DMS153 treated with DMSO at 0.1 percent for 48 hours (cell line): ENCODE results near the gene TMUB1.

ENCODE experiments used
- DNase-seq: peaks from one replicate; lab custom pipeline; 2025; ENCODE audit not compliant: unreplicated experiment; lab: John Stamatoyannopoulos, UW

Gene TMUB1

DNA sequence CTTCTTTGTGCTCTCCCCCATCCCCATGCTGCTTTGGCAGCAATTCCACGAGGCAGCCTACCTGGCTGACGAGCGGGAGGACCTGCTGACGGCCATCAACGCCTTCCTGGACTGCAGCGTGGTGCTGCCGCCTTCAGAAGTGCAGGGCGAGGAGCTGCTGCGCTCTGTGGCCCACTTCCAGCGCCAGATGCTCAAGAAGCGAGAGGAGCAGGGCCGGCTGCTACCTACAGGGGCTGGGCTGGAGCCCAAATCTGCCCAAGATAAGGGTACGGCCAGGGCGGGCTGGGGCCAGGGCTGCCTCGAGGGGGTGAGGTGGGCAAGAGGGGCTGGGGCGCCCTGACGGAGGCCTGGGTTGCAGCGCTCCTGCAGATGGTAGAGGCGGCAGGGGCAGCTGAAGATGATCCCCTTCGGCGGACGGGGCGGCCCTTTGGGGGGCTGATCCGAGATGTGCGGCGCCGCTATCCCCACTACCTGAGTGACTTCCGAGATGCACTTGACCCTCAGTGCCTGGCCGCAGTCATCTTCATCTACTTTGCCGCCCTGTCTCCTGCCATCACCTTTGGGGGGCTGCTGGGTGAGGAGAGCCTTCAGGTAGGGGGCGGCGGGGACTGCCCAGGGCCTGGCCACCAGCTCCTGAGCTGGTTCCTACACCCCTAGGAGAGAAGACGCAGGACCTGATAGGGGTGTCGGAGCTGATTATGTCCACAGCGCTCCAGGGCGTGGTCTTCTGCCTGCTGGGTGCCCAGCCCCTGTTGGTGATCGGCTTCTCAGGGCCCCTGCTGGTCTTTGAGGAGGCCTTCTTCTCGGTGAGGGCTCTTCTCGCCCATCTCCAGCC, 12.0 kb downstream of the TMUB1 start:
- DNase-seq: no peak

DNA sequence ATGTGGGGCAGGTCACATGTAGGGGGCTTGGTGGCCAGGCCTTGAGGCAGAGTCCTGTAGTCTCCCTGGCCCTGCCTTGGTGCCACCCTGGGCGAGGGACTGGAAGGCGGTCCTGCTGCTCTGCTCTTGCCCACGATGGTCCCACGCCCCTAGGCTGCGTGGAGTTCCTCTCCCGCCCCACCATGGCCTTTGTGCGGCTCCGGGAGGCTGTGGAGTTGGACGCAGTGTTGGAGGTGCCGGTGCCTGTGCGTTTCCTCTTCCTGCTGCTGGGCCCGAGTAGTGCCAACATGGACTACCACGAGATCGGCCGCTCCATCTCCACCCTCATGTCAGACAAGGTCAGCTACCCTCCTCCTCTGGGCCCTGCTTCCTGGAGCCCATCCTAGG, 12.7 kb downstream of the TMUB1 start:
- DNase-seq: no peak

GRCh38 chr7:151069841-151070573, 13.3 kb downstream of the TMUB1 start:
- no peak for DNase-seq

DNA sequence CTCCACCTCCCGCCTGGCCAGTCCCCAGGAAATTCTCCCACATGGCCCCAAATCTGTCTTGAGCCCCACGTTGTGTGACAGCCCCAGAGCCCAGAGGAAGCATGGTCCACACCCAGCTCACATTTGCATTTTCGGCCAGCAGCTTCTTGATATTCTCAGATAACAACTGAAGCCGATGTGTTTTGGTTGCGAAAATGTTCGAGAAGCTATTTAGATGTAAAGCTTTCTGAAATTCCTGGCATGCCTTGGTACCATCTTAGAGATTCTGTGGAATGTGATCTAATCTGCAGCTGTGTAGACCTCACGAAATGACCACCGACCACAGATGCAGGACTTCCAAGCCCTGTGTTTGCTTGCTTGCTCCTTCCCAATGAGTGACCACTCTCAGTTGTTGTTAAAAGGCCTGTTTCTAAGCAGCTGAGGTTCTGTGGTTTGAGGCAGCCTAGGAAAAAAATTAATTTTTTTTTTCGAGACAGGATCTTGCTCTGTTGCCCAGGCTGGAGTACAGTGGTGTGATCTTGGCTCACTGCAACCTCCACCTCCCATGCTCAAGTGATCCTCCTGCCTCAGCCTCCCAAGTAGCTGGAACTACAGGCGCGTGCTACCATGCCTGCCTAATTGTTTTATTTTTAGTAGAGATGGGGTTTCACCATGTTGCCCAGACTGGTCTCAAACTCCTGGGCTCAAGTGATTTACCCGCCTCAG, 15.1 kb downstream of the TMUB1 start:
- no peak for DNase-seq

DNA sequence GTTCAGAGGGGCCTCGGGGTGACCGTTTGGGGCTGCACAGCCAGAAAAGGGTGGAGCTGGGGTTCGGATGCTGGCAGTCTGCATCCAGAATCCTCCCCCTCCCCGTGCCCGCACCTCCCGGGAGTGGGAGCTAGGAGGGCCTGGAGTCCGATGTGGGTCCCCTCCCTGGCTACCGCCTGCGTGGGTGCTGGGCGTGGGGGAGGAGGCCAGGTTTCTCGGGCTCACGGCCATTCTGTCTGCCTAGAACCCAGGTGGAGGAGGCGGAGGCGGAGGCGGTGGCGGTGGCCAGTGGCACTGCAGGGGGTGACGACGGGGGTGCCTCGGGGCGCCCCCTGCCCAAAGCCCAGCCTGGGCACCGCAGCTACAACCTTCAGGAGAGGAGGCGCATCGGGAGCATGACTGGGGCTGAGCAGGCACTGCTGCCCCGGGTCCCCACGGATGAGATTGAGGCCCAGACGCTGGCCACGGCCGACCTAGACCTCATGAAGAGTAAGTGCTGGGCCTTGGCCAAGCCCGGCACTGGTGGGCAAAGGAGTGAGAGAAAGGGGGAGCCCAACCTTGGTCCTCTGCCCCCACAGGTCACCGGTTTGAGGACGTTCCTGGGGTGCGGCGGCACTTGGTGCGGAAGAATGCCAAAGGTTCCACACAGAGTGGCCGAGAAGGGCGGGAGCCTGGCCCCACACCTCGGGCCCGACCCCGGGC, 16.9 kb downstream of the TMUB1 start:
- DNase-seq: no peak

DNA sequence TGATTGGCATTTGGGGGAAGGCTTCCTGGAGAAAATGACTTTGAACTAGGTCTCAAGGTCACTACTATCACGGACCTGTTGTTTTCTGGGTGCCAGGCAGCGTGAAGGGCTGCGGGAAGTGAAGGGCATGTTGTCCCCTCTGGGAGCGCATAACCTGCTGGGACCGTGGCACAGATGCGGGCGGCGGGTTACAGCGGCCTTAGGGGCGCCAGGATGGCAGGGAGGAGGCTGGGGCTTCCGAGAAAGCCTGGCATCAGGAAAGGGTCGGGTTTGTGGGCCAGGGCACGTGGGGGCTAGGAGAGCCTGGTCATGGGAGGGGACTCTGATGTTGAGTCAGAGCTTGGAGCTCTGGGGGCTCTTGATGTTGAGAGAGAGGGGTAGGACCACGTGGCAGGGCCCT, 17.8 kb downstream of the TMUB1 start:
- no peak for DNase-seq

GRCh38 chr7:151064993-151065392, 18.3 kb downstream of the TMUB1 start:
- DNase-seq: no peak

DNA sequence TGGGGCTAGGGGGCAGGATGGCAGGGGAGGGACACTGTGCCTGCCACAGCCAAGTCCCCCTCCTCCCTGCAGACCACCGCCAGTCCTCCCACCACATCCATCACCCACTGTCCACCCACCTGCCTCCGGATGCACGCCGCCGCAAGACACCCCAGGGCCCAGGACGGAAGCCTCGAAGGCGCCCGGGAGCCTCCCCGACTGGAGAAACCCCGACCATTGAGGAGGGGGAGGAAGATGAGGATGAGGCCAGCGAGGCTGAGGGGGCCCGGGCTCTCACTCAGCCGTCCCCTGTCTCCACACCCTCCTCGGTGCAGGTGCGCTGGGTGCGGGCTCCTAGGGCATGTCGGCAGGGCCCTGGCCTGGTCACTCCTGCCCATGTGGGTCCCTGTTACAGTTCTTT, 18.8 kb downstream of the TMUB1 start:
- DNase-seq: no peak

GRCh38 chr7:151063212-151063561, 20.1 kb downstream of the TMUB1 start:
- no peak for DNase-seq

DNA sequence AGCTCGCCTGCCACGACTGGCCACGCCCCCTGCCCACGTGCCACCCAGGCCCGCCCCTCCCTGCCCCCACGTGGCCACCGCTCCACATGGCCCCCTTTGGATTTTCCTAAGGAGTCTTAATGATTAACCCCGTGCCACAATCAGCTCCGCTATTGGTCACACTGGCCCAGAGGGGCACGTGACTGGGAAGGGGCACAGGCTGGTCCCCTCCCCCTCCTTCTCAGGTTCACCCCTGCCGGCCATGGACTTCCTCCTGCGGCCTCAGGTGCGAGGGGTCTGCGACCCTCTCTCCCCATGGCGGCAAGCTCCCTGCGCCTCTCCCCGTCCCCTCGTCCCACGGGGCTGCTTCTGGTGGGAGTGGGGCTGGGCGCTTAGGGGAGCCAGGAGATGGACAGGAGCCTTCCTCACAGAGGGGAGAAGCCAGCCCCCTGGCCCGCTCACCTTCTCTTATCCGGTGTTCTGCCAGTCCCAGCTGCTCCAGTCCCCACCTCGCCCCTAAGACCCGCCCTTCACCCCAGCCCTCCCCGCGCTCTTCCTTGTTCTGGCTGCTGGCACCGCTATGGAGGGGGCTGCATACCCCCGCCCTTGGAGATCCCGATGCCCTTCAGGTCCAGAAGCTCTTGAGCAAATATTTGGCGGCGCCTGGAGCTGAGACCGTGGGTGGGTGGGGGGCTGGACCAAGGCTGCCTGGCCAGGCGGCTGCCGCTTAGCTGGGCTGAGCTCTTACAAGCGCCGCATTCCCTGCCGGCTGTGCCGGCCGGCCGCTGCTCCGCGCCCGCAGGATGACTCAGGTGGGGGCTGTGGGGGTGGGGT, 20.7 kb downstream of the TMUB1 start:
- no peak for DNase-seq

DNA sequence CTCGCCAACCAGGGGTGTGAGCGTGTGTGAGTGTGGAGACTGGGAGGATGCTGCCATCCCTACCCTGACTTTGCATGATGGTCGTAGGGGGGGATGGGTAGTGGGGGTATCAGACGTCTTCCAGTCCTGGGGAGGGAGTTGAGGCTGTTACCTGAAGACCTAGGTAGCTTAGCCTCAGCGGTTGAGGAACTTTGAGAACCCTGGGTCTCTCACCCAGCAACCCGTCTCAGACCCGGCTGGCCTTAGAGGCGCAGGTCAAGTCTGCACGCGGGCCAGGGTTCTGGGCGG, 21.2 kb downstream of the TMUB1 start:
- no peak for DNase-seq

DNA sequence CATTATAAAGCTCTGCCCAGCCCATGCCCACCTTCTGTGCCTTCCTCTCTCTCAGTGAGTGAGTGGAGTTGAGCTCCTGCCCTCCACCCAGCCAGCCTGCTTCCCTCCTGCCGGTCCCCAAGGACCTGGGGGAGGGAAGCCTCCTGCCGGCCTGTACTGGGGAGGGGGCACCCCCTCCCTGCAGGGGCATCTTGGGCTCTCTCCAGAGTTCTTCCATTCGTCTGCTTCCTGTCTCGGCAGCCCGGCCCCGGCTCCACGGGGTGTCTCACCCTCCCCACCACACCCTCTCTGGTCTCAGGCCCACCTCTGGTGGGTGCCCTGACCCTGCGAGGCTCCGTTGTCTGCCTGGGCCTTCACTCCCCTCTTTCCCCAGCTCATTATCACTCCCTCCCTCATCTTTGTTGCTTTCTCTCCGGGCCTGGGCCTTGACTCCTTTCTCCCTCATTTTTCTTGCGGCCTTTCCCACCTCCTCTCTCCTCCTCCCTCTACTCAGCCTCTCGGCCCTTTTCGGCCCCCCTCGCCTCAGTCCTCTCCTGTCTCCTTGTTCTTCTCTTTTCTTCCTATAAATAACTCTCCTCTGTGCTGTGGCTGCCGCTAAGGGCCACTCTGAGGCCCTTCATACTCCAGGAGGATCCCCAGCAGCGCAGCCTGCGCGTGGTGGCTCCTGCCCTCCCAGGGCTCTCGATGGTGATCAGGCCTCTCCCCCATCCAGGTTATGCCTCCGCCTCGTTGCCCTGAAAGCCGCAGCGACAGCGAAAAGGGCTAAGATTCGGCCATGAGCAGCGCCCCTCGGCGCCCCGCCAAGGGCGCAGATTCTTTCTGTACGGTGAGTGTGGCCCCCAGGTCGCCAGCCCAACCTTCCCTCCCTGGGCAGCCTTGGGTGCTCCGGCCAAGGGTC, 21.8 kb downstream of the TMUB1 start:
- no peak for DNase-seq

GRCh38 chr7:151060416-151061212, 22.7 kb downstream of the TMUB1 start:
- no peak for DNase-seq

GRCh38 chr7:151060113-151060415, 23.2 kb downstream of the TMUB1 start:
- DNase-seq: no peak

- peak; percentile 50 for DNase-seq
These were observed 23.8 kb downstream of the TMUB1 start, which contains the start of gene SLC4A2 for GRCh38 chr7:151059367-151060112. TSS of gene SLC4A2 (plus strand) at chr7:151059589. CDS start at chr7:151061988, 2,399 bp downstream.

GRCh38 chr7:151058781-151059366, 24.4 kb downstream of the TMUB1 start:
- DNase-seq: no peak

- peak; percentile 98 for DNase-seq
These were observed 25.1 kb downstream of the TMUB1 start for GRCh38 chr7:151057989-151058780.
